Keratinocyte (primary cell): Measurements from ENCODE around the gene CDC42EP5. TPM values are rescaled to one million over a fixed set of nuclear protein-coding genes. Genes with fewer than 3 reads are reported as not detected.
A peak's percentile ranks its signal among the peaks of the same experiment; 100 is the strongest.

Experiments used
- DNase-seq: peaks from one replicate; pipeline ENCODE4 v3.0.0-alpha.2; 2011; ENCODE audit warnings: low read depth, missing footprints, low spot score
- FAIRE-seq: peaks from 2 replicates; lab custom pipeline; 2011; peaks lifted over from hg19 to GRCh38; lab: Jason Lieb, UNC
- H2AFZ ChIP-seq: 2 replicates; pipeline ENCODE4 v1.6.0; 2012; ENCODE audit warnings: low read length, control low read depth, inconsistent platforms; ENCODE audit not compliant: control insufficient read depth
- H3K27ac ChIP-seq: 2 replicates; pipeline ENCODE4 v1.5.1; 2011; ENCODE audit warnings: low read length; ENCODE audit not compliant: control insufficient read depth, insufficient read depth
- H3K27me3 ChIP-seq: 3 replicates; pipeline ENCODE4 v1.6.0; 2011; ENCODE audit warnings: low read length; ENCODE audit not compliant: control insufficient read depth, insufficient read depth; ENCODE audit errors: extremely low read depth
- H3K36me3 ChIP-seq, 2 experiments: 2 replicates in 1 of 2; 3 replicates in 1 of 2; pipeline ENCODE4 v1.5.1; 2011; ENCODE audit warnings: low read length in 2 of 2, mild to moderate bottlenecking in 1 of 2; ENCODE audit not compliant: control insufficient read depth in 2 of 2, insufficient read depth in 2 of 2; ENCODE audit errors: extremely low read depth in 1 of 2
- H3K4me1 ChIP-seq: 3 replicates; pipeline ENCODE4 v1.5.1; 2011; ENCODE audit warnings: low read length; ENCODE audit not compliant: control insufficient read depth, insufficient read depth; ENCODE audit errors: extremely low read depth
- H3K4me2 ChIP-seq: 3 replicates; pipeline ENCODE4 v1.6.0; 2011; ENCODE audit warnings: low read depth, low read length; ENCODE audit not compliant: control insufficient read depth, insufficient read depth; ENCODE audit errors: extremely low read depth
- H3K4me3 ChIP-seq, 3 experiments: fragments of 200-600 bp in 1 of 3; sonication (generic) in 1 of 3; 2 replicates in 2 of 3; 3 replicates in 1 of 3; pipeline ENCODE4 v1.5.1; 2011 to 2016; ENCODE audit warnings: low read length in 3 of 3, mild to moderate bottlenecking in 3 of 3, control low read depth in 2 of 3, inconsistent platforms in 1 of 3, low read depth in 1 of 3, mixed read lengths in 1 of 3, mixed run types in 1 of 3, moderate library complexity in 1 of 3; ENCODE audit not compliant: control insufficient read depth in 2 of 3, insufficient read depth in 2 of 3; ENCODE audit errors: extremely low read depth in 1 of 3
- H3K79me2 ChIP-seq: 2 replicates; pipeline ENCODE4 v1.6.0; 2012; ENCODE audit warnings: low read length; ENCODE audit not compliant: control insufficient read depth, insufficient read depth
- H3K9ac ChIP-seq: 3 replicates; pipeline ENCODE4 v1.6.0; 2011; ENCODE audit warnings: low read length; ENCODE audit not compliant: control insufficient read depth, insufficient read depth; ENCODE audit errors: extremely low read depth
- H3K9me1 ChIP-seq: 3 replicates; pipeline ENCODE4 v1.6.0; 2011; ENCODE audit warnings: low read length; ENCODE audit not compliant: control insufficient read depth, insufficient read depth; ENCODE audit errors: extremely low read depth
- H3K9me3 ChIP-seq: 2 replicates; pipeline ENCODE4 v1.5.1; 2012; ENCODE audit warnings: low read depth, low read length; ENCODE audit not compliant: control insufficient read depth
- H4K20me1 ChIP-seq: 3 replicates; pipeline ENCODE4 v1.6.0; 2011; ENCODE audit warnings: low read length; ENCODE audit not compliant: control insufficient read depth, insufficient read depth; ENCODE audit errors: extremely low read depth
- CTCF ChIP-seq, 3 experiments: IDR thresholded peaks in 1 of 3; conservative IDR thresholded peaks in 1 of 3; optimal IDR thresholded peaks in 1 of 3; 2 replicates in 2 of 3; 3 replicates in 1 of 3; pipeline versions ENCODE3 to v1.5.1; 2011; ENCODE audit warnings: low read length in 3 of 3, mild to moderate bottlenecking in 3 of 3, moderate library complexity in 2 of 3, control low read depth in 1 of 3, inconsistent platforms in 1 of 3; ENCODE audit not compliant: insufficient read depth in 2 of 3; ENCODE audit errors: extremely low read depth in 1 of 3
- EZH2 ChIP-seq: IDR thresholded peaks from one replicate; pipeline ENCODE4 v1.6.1; 2012; ENCODE audit warnings: inconsistent platforms, mild to moderate bottlenecking, low read length, moderate library complexity
- dilution Hi-C: fragments of 300-500 bp; cut with MboI; formaldehyde crosslinking; loops from one replicate; pipeline ENCODE4 v1.7.0; 2020; ENCODE audit warnings: low sequenced_read_pairs; ENCODE audit not compliant: extremely low pct_ligation_motif_present
- polyA plus RNA-seq, 5 experiments: library from polyadenylated mRNA; depleted of rRNA in 3 of 5; stranded (reverse) in 3 of 5; stranded (forward) in 1 of 5; unstranded in 1 of 5; fragments of >200 nt; gene quantifications; 1 replicate in 1 of 5; 2 replicates in 3 of 5; 3 replicates in 1 of 5; pipeline versions ENCODE4 v1.2.1 to v1.2.3, GENCODE V29; 2011 to 2012; ENCODE audit warnings: missing spikeins in 2 of 5, low read depth in 1 of 5, low replicate concordance in 1 of 5

The CDC42EP5 gene
- polyA plus RNA-seq, 1 donor (not counting 4 experiments of a cell fraction or from before 2014, with no cell fraction given), result 8.6 TPM

GRCh38 chr19:54451331-54451871, 21.7 kb downstream of the CDC42EP5 start:
- H3K79me2 ChIP-seq, result peaks cover 95% of the 10 kb centered on the region
- H3K9me1 ChIP-seq, result peaks cover 2% of the 10 kb centered on the region
- H3K27me3 ChIP-seq, result no peaks in the 10 kb centered on the region
- dilution Hi-C loops, result no loop called here
- no peak overlapping the region for H2AFZ ChIP-seq
- H4K20me1 ChIP-seq, result peaks cover 20% of the 10 kb centered on the region
- H3K27ac ChIP-seq, result no peak overlapping the region
- no peaks in the 10 kb centered on the region for H3K9me3 ChIP-seq
- TF ChIP-seq EZH2 (no peak), CTCF (optimal IDR thresholded peaks at IDR 0.05 in 1 of 3, IDR thresholded peaks at IDR 0.05 in 1 of 3, conservative IDR thresholded peaks at IDR 0.05 in 1 of 3; ENCODE audit: extremely low read depth in 1 of 3, insufficient read depth in 2 of 3, low read length in 3 of 3) (no peak)
- DNase-seq, result no peak
- FAIRE-seq, result no peak
- peak overlapping the region; percentile 88 for H3K4me2 ChIP-seq
- no peak overlapping the region for H3K4me3 ChIP-seq
- peaks cover 41 to 46% of the 10 kb centered on the region in 2 experiments for H3K36me3 ChIP-seq
- H3K9ac ChIP-seq, result peak overlapping the region; percentile 96
- peaks cover 27% of the 10 kb centered on the region for H3K4me1 ChIP-seq

GRCh38 chr19:54449701-54450069, 23.4 kb downstream of the CDC42EP5 start:
- peak overlapping the region; percentile 97 for H3K27ac ChIP-seq
- peaks cover 80% of the 10 kb centered on the region for H3K79me2 ChIP-seq
- H3K4me3 ChIP-seq, result peak overlapping the region; percentile 91 to 99 (median 96)
- peaks cover 19% of the 10 kb centered on the region for H4K20me1 ChIP-seq
- no peak overlapping the region for H2AFZ ChIP-seq
- peak overlapping the region; percentile 96 for H3K9ac ChIP-seq
- FAIRE-seq (no peak), DNase-seq (no peak)
- TF ChIP-seq CTCF (optimal IDR thresholded peaks at IDR 0.05 in 1 of 3, IDR thresholded peaks at IDR 0.05 in 1 of 3, conservative IDR thresholded peaks at IDR 0.05 in 1 of 3; ENCODE audit: extremely low read depth in 1 of 3, insufficient read depth in 2 of 3, low read length in 3 of 3) (no peak), EZH2 (no peak)
- peak overlapping the region; percentile 88 for H3K4me2 ChIP-seq
- dilution Hi-C loops, result no loop called here
- H3K9me1 ChIP-seq, result peaks cover 2% of the 10 kb centered on the region
- H3K9me3 ChIP-seq, result no peaks in the 10 kb centered on the region
- no peaks in the 10 kb centered on the region for H3K27me3 ChIP-seq
- peaks cover 27% of the 10 kb centered on the region for H3K4me1 ChIP-seq
- peaks cover 32 to 40% of the 10 kb centered on the region in 2 experiments for H3K36me3 ChIP-seq
